ENCODE results near the gene C20orf144.

- no peak for TF ChIP-seq EP300 (IDR thresholded peaks at IDR 0.05; ENCODE audit: low read depth)
- TF ChIP-seq, protein P1, sequence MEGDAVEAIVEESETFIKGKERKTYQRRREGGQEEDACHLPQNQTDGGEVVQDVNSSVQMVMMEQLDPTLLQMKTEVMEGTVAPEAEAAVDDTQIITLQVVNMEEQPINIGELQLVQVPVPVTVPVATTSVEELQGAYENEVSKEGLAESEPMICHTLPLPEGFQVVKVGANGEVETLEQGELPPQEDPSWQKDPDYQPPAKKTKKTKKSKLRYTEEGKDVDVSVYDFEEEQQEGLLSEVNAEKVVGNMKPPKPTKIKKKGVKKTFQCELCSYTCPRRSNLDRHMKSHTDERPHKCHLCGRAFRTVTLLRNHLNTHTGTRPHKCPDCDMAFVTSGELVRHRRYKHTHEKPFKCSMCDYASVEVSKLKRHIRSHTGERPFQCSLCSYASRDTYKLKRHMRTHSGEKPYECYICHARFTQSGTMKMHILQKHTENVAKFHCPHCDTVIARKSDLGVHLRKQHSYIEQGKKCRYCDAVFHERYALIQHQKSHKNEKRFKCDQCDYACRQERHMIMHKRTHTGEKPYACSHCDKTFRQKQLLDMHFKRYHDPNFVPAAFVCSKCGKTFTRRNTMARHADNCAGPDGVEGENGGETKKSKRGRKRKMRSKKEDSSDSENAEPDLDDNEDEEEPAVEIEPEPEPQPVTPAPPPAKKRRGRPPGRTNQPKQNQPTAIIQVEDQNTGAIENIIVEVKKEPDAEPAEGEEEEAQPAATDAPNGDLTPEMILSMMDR (IDR thresholded peaks at IDR 0.05) = no peak
- no peak for TF ChIP-seq POLR2A (IDR thresholded peaks at IDR 0.05)
Measured at GRCh38 chr20:33687370-33687915, 25.3 kb downstream of the C20orf144 start.

Data from transverse colon (tissue), 3 donors.